B cell (primary cell): ENCODE results near the gene POU2AF2. TPM values are rescaled to one million over a fixed set of nuclear protein-coding genes. Genes with fewer than 3 reads are reported as not detected.

Experiments used
- ATAC-seq: fragments of 200-7000 bp; cut with Tn5 transposase; one replicate; pipeline ENCODE4 v1.10.0; 2021; ENCODE audit warnings: low read depth, mild to moderate bottlenecking, moderate number of reproducible peaks, moderate library complexity
- CTCF ChIA-PET: fragments of 350-600 bp; sonication (Branson Sonifier 250); formaldehyde crosslinking; loops from one replicate; lab custom pipeline; 2021; ENCODE audit warnings: antibody characterized with exemption, inconsistent platforms; lab: Charles Lee
- POLR2A ChIA-PET: fragments of 350-600 bp; sonication (Branson Sonifier 250); formaldehyde crosslinking; loops from one replicate; lab custom pipeline; 2021; ENCODE audit warnings: antibody characterized with exemption; lab: Charles Lee
- DNase-seq: peaks from one replicate; pipeline ENCODE4 v3.0.0; 2013
- H2AFZ ChIP-seq: 2 replicates; pipeline ENCODE4 v1.6.1; 2012; ENCODE audit warnings: mild to moderate bottlenecking, low read depth, low read length; ENCODE audit not compliant: insufficient read depth, poor library complexity, severe bottlenecking
- H3K27ac ChIP-seq, 2 donors: 1 replicate in 1 of 2; 2 replicates in 1 of 2; pipeline ENCODE4 v1.5.1; 2012 to 2013; ENCODE audit warnings: low read length in 2 of 2, mild to moderate bottlenecking in 2 of 2, moderate library complexity in 1 of 2
- H3K27me3 ChIP-seq, 4 experiments: fragments of 200-600 bp in 1 of 4; sonication (generic) in 1 of 4; replicated peaks in 1 of 4; 1 replicate in 2 of 4; 2 replicates in 2 of 4; pipeline versions ENCODE4 v1.6.1 to v1.7.0; 2013 to 2016; ENCODE audit warnings: low read length in 3 of 4, mild to moderate bottlenecking in 2 of 4, mixed read lengths in 1 of 4, moderate library complexity in 1 of 4; ENCODE audit not compliant: insufficient read depth in 4 of 4, control insufficient read depth in 3 of 4; ENCODE audit errors: control extremely low read depth in 1 of 4
- H3K36me3 ChIP-seq, 2 experiments: replicated peaks in 1 of 2; 1 replicate in 1 of 2; 2 replicates in 1 of 2; pipeline versions ENCODE4 v1.6.1 to v1.7.1; 2013; ENCODE audit warnings: low read length in 1 of 2; ENCODE audit not compliant: insufficient read depth in 2 of 2, control insufficient read depth in 1 of 2; ENCODE audit errors: control extremely low read depth in 1 of 2, extremely low read depth in 1 of 2
- H3K4me1 ChIP-seq, 2 donors: fragments of 200-600 bp in 1 of 2; sonication (generic) in 1 of 2; 1 replicate in 1 of 2; 2 replicates in 1 of 2; pipeline versions ENCODE4 v1.5.1 to v1.6.1; 2013 to 2017; ENCODE audit warnings: low read length in 2 of 2; ENCODE audit not compliant: control insufficient read depth in 2 of 2, insufficient read depth in 2 of 2
- H3K4me2 ChIP-seq: replicated peaks from 2 replicates; pipeline ENCODE3; 2012; ENCODE audit warnings: mild to moderate bottlenecking, low read depth, low read length; ENCODE audit not compliant: poor library complexity, severe bottlenecking
- H3K4me3 ChIP-seq, 5 experiments: fragments of 200-600 bp in 1 of 5; sonication (generic) in 1 of 5; 1 replicate in 3 of 5; 2 replicates in 2 of 5; pipeline versions ENCODE4 v1.5.1 to v1.7.0; 2011 to 2016; ENCODE audit warnings: low read length in 4 of 5, mild to moderate bottlenecking in 4 of 5, low read depth in 2 of 5, control low read depth in 1 of 5, moderate library complexity in 1 of 5; ENCODE audit not compliant: insufficient read depth in 1 of 5; ENCODE audit errors: control extremely low read depth in 1 of 5, extremely low read depth in 1 of 5
- H3K79me2 ChIP-seq: fragments of 200-600 bp; sonication (generic); one replicate; pipeline ENCODE4 v1.6.0; 2016; ENCODE audit warnings: low read length; ENCODE audit not compliant: control insufficient read depth, insufficient read depth
- H3K9ac ChIP-seq: fragments of 200-600 bp; sonication (generic); 2 replicates; pipeline ENCODE4 v1.6.1; 2017; ENCODE audit warnings: mild to moderate bottlenecking, low read length, moderate library complexity
- H3K9me3 ChIP-seq, 3 donors: one replicate each; pipeline versions ENCODE4 v1.6.1 to v1.7.1; 2013; ENCODE audit warnings: low read length in 2 of 3; ENCODE audit not compliant: control insufficient read depth in 2 of 3, insufficient read depth in 1 of 3; ENCODE audit errors: control extremely low read depth in 1 of 3
- H4K20me1 ChIP-seq: 2 replicates; pipeline ENCODE4 v1.6.0; 2012; ENCODE audit warnings: mild to moderate bottlenecking, low read length; ENCODE audit not compliant: insufficient read depth, control insufficient read depth, poor library complexity, severe bottlenecking
- H3K27ac Mint-ChIP-seq: one replicate; pipeline ENCODE4 v1.8.0; 2021; ENCODE audit warnings: mixed read lengths
- H3K27me3 Mint-ChIP-seq: one replicate; pipeline ENCODE4 v1.8.0; 2021; ENCODE audit warnings: mixed read lengths
- H3K4me1 Mint-ChIP-seq: one replicate; pipeline ENCODE4 v1.8.0; 2021; ENCODE audit warnings: mixed read lengths
- H3K4me3 Mint-ChIP-seq: one replicate; pipeline ENCODE4 v1.8.0; 2021; ENCODE audit warnings: mixed read lengths
- H3K9me3 Mint-ChIP-seq: one replicate; pipeline ENCODE4 v1.8.0; 2022; ENCODE audit warnings: mixed read lengths; ENCODE audit not compliant: insufficient read depth
- EZH2 ChIP-seq: IDR thresholded peaks from 2 replicates; pipeline ENCODE4 v1.6.1; 2012; ENCODE audit warnings: borderline replicate concordance, low read depth, mild to moderate bottlenecking, moderate library complexity, low read length; ENCODE audit not compliant: insufficient read depth, poor library complexity, severe bottlenecking
- WGBS: methylation state at CpG from one replicate; pipeline ENCODE4 v1.1.5; 2013; ENCODE audit warnings: missing lambda C conversion rate; ENCODE audit not compliant: insufficient coverage; 5-methylcytosine and 5-hydroxymethylcytosine counted together
- intact Hi-C: fragments of 100-400 bp; cut with micrococcal nuclease; formaldehyde crosslinking; loops from one replicate; pipeline ENCODE4 v1.10.0; 2022
- polyA plus RNA-seq: library from polyadenylated mRNA; depleted of rRNA; stranded (reverse); fragments of >200 nt; gene quantifications from 2 replicates; pipeline ENCODE4 v1.2.3, GENCODE V29; 2012
- total RNA-seq, 2 donors: library from RNA; stranded (reverse); fragments of 120-200 nt in 1 of 2; gene quantifications; 1 replicate in 1 of 2; 2 replicates in 1 of 2; pipeline versions ENCODE4 v1.2.3 to v1.2.4, GENCODE V29; 2013 to 2022
- TF ChIP-seq, protein P1 (sequence below): fragments of 200-600 bp; IDR thresholded peaks from one replicate; pipeline ENCODE4 v1.8.0; 2022; ENCODE audit warnings: antibody characterized with exemption, mild to moderate bottlenecking

Gene POU2AF2
- total and polyA plus RNA-seq, 2 donors (not counting 1 experiment from before 2014, with no cell fraction given): not detected

DNA sequence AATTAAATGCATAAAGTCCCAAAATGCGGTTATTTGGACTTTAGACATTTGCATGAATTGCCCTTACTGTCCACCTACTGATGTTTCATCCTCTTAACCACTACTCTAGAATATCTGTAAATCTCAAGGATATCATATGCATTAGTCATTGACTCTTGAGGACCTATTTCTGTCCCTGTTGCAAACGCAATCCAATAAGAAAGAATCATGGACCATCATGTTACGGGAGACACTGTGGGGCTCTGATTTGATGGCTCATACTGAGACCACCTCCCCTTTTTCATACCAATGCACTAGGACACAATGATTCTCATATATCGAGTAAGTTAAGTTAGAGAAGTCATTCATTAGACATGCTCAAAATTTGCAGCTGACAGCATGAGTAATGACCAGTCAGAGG lies 14.4 kb downstream of the POU2AF2 start:
- Mint-ChIP-seq H3K27ac (no peak overlapping the region), H3K27me3 (peaks cover 23% of the 10 kb centered on the region), H3K9me3 (no peaks in the 10 kb centered on the region), H3K4me3 (no peak overlapping the region), H3K4me1 (no peaks in the 10 kb centered on the region)
- no peak for DNase-seq
- Histone ChIP-seq H3K9me3 (no peaks in the 10 kb centered on the region), H3K4me3 (no peak overlapping the region), H4K20me1 (no peaks in the 10 kb centered on the region), H3K79me2 (no peaks in the 10 kb centered on the region), H3K36me3 (no peaks in the 10 kb centered on the region), H3K4me2 (no peak overlapping the region), H3K27ac (no peak overlapping the region), H3K4me1 (no peaks in the 10 kb centered on the region), H3K9ac (no peak overlapping the region), H3K27me3 (no peaks in the 10 kb centered on the region), H2AFZ (no peak overlapping the region)
- ChIA-PET POLR2A (no interaction called here), CTCF (interaction anchor here (2.5 kb wide), 1 partner anchor 30 kb away, joined by 8 read pairs; no protein-coding TSS in a partner anchor)
- WGBS: 100% methylated on average over 2 of the region's 4 CpGs
- TF ChIP-seq, protein P1, sequence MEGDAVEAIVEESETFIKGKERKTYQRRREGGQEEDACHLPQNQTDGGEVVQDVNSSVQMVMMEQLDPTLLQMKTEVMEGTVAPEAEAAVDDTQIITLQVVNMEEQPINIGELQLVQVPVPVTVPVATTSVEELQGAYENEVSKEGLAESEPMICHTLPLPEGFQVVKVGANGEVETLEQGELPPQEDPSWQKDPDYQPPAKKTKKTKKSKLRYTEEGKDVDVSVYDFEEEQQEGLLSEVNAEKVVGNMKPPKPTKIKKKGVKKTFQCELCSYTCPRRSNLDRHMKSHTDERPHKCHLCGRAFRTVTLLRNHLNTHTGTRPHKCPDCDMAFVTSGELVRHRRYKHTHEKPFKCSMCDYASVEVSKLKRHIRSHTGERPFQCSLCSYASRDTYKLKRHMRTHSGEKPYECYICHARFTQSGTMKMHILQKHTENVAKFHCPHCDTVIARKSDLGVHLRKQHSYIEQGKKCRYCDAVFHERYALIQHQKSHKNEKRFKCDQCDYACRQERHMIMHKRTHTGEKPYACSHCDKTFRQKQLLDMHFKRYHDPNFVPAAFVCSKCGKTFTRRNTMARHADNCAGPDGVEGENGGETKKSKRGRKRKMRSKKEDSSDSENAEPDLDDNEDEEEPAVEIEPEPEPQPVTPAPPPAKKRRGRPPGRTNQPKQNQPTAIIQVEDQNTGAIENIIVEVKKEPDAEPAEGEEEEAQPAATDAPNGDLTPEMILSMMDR: no peak
- no peak for TF ChIP-seq EZH2
- no peak for ATAC-seq
- intact Hi-C loops: no loop called here

DNA sequence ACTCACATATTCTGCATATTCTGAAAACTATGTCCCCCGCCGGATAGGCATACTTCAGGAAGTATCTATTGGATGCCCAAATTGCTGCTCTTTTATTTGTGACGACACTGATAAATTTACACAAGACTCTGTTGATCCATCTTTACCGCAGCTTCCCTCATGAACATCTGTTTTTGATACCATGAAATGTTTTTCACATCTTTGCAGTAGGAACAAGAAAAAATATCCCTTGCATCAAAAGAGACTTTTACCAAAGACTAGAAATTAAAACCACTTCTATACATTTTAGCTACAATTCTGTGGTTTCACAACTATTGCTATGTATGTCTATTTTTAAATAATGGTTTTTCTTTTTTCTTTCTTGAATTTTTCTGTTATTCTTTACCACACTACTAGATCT lies 15.3 kb downstream of the POU2AF2 start:
- Histone ChIP-seq H3K27ac (no peak overlapping the region), H3K79me2 (no peaks in the 10 kb centered on the region), H4K20me1 (no peaks in the 10 kb centered on the region), H3K9me3 (no peaks in the 10 kb centered on the region), H3K9ac (no peak overlapping the region), H3K4me3 (no peak overlapping the region), H3K36me3 (no peaks in the 10 kb centered on the region), H3K4me1 (no peaks in the 10 kb centered on the region), H2AFZ (no peak overlapping the region), H3K27me3 (no peaks in the 10 kb centered on the region), H3K4me2 (no peak overlapping the region)
- Mint-ChIP-seq H3K9me3 (no peaks in the 10 kb centered on the region), H3K4me3 (no peak overlapping the region), H3K27ac (no peak overlapping the region), H3K4me1 (no peaks in the 10 kb centered on the region), H3K27me3 (peaks cover 23% of the 10 kb centered on the region)
- ChIA-PET CTCF (interaction anchor here (1.1 to 2.5 kb wide), 2 partner anchors 22 to 30 kb away, joined by 5 to 8 read pairs; no protein-coding TSS in a partner anchor), POLR2A (no interaction called here)
- WGBS: 69% methylated on average over 4 of the region's 4 CpGs
- DNase-seq (no peak), ATAC-seq (no peak)
- intact Hi-C loops: no loop called here
- TF ChIP-seq, protein P1: no peak
- no peak for TF ChIP-seq EZH2
